Renal pelvis (tissue), 4 donors: ENCODE measurements around the gene PUM1. TPM values are rescaled to one million over a fixed set of nuclear protein-coding genes. Genes with fewer than 3 reads are reported as not detected.
A peak's percentile ranks its signal among the peaks of the same experiment; 100 is the strongest.

ENCODE experiments used
- DNase-seq: peaks from one replicate; pipeline ENCODE4 v3.0.0-alpha.2; 2013
- polyA plus RNA-seq, 3 donors: library from polyadenylated mRNA; unstranded; fragments of 120-200 nt; gene quantifications; one replicate each; pipeline ENCODE4 v1.2.1, GENCODE V29; 2013; ENCODE audit not compliant: insufficient read length in 3 of 3

PUM1 gene
- polyA plus RNA-seq, 3 donors, result 114 to 131 (median 116) TPM

GRCh38 chr1:30894508-30894973 is 171.0 kb downstream of the PUM1 start:
- DNase-seq, result no peak

- no peak for DNase-seq
Observed at GRCh38 chr1:30893776-30894507, 171.6 kb downstream of the PUM1 start.

GRCh38 chr1:30892671-30893073 is 172.8 kb downstream of the PUM1 start:
- no peak for DNase-seq

GRCh38 chr1:30891227-30891552 is 174.3 kb downstream of the PUM1 start:
- no peak for DNase-seq

GRCh38 chr1:30890502-30891226 is 174.9 kb downstream of the PUM1 start:
- no peak for DNase-seq

- no peak for DNase-seq
Observed at GRCh38 chr1:30889511-30889910, 176.0 kb downstream of the PUM1 start.

GRCh38 chr1:30888975-30889374 is 176.5 kb downstream of the PUM1 start:
- DNase-seq, result no peak

GRCh38 chr1:30888391-30888790 is 177.1 kb downstream of the PUM1 start:
- peak; percentile 48 for DNase-seq

- no peak for DNase-seq
Observed at GRCh38 chr1:30887485-30888315, 177.8 kb downstream of the PUM1 start.

- DNase-seq, result no peak
Observed at GRCh38 chr1:30886710-30887428, 178.6 kb downstream of the PUM1 start.

- DNase-seq, result peak; percentile 57
Observed at GRCh38 chr1:30885570-30886522, 179.7 kb downstream of the PUM1 start.

GRCh38 chr1:30884723-30885122 is 180.8 kb downstream of the PUM1 start:
- DNase-seq, result no peak

- no peak for DNase-seq
Observed at GRCh38 chr1:30883389-30884172, 181.9 kb downstream of the PUM1 start.

GRCh38 chr1:30882678-30883388 is 182.7 kb downstream of the PUM1 start:
- DNase-seq, result no peak

Other genes with a start within 250 kb of the PUM1 start
- 10 to 100 TPM; 25.2 to 32.8 (median 31.3) TPM for gene SDC3, start 157.0 kb downstream of the PUM1 start, polyA plus RNA-seq
- 1 to 10 TPM; 3.3 to 4.6 (median 4.3) TPM for gene NKAIN1, start 174.2 kb upstream of the PUM1 start, polyA plus RNA-seq
- 10 to 100 TPM; 73.2 to 80.2 (median 75.1) TPM for gene SNRNP40, start 231.1 kb upstream of the PUM1 start, polyA plus RNA-seq
- 10 to 100 TPM; 44.0 to 52.7 (median 47.8) TPM for gene ZCCHC17, start 231.3 kb upstream of the PUM1 start, polyA plus RNA-seq